HG02938 (cell line): ENCODE data around the gene PDK4.
"Not testable (repeated sequence)": the region's sequence is repeated elsewhere in the genome, so short reads cannot be mapped to it uniquely, and the experiment has no call there.

Experiments used
- ATAC-seq: cut with Tn5 transposase; IDR thresholded peaks from one replicate; pipeline ENCODE4 v1.9.1; 2021; ENCODE audit warnings: mild to moderate bottlenecking, moderate library complexity; ENCODE audit not compliant: unreplicated experiment

The PDK4 gene

DNA sequence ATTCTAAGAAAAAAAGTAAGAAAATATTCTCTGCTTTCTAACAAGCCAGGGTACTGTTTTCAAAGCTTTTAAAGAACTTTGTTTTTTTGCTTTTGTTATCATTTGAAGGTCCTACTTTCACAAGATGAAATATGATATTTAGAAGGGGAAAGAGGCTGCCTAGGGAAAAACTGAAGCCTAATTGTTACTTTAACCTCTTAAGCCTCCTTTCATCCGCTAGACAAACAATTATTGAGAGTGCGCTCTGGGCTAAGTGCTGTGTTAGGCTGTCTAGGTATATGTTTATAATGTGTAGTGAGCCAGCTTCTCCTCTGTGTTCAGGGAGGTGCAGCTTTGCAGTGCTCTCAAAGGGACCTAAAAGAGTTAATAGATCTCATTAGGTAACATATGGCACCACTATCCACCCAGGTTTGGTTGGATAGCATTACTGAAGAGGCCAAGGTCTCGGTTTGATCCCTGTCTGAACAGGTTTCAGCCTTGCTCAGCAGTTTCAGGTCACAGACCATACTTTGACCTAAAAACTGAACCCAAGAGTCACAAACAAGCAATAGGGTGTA is 17.9 kb downstream of the PDK4 start:
- ATAC-seq: no peak

DNA sequence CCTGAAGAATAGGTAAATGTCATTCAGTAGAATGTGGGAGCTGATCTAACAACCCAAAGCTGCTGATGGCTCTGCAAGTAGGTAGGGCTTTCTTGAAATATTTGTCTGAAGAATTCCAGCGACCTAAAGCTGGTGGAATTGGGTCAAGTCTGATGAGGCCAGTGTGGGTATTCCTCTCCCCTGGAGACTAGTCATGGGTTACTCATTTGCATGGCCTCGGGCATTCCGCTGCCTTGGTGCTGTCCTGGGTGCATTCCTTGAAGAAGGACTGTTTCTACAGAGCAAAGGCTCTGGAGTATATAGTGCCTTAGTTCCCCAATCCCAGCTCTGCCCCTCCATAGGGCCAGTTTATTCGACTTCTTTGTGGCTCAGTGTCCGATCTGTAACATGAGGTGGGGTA is 19.2 kb downstream of the PDK4 start:
- ATAC-seq: no peak

DNA sequence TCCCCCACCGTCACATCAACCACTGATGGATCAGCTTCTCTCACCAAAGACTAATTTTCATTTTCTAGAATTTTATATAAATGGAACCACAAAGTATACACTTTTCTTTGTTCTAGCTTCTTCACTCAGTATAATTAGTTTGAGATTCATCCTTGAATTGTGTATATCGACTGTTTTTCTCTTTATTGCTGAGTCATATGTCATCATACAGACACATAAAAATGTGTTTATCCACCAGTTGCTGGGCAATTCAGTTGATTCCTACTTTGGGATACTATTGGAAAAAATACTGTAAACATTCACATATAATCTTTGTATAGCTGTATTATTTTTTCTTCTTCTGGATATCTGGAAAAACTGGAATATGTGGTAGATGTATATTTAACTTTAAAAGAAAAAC is 26.6 kb downstream of the PDK4 start:
- ATAC-seq: no peak

DNA sequence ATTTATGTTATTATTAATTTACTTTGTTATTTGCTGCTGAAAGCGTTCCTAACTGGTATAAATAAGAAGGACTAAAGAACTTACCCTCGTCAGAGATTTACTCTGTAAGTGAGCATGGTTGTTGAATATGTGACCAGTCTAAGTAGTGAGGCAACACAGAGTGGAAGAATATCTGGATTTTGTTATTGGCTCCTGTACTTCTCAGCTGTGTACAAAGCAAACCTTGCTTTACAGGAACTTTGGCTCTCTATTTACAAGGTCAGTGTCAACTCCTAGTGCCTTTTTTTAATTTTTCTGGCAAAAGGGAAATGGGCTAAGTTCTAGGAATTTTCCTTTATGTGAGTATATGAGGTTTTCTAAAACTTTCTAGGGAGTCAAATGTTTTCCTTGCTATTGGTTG is 35.6 kb downstream of the PDK4 start:
- ATAC-seq: no peak

DNA sequence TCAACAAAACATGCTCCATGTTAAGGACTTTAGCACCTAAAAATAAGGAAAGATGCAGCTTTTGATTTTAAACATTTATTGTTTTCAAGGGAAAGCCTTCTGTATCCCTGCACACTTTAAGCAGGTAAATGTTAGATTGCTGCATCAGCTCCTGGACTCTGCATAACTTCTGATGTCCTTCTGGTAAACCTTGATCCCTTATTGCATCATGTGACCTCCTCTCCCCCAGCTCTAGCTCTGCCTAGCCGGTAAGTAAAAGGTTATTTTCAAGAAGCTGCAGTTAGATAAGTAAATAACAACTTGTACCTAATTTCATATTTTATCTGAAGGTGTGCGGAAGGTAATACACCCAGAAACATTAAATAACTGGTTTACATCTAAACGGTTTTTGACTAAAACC is 37.5 kb downstream of the PDK4 start:
- no peak for ATAC-seq

DNA sequence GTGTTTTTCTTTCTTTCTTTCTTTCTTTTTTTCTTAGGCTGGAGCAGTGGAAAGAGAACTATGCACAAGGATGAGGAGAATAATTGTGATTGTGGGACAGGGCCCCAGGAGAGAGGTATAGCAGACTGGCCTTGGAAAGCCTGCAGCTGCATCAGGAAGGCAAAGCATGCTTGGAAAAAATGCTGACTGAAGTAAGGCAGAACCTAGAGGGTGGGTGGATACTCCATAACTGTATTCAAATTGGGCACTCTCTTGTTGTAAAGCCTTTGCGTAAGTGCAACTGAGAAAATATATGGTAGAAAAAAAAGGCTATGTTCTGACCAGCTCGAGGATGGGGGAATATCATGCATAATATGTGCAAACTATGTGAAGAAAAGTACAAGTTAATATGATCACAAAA is 39.5 kb downstream of the PDK4 start:
- no peak for ATAC-seq

DNA sequence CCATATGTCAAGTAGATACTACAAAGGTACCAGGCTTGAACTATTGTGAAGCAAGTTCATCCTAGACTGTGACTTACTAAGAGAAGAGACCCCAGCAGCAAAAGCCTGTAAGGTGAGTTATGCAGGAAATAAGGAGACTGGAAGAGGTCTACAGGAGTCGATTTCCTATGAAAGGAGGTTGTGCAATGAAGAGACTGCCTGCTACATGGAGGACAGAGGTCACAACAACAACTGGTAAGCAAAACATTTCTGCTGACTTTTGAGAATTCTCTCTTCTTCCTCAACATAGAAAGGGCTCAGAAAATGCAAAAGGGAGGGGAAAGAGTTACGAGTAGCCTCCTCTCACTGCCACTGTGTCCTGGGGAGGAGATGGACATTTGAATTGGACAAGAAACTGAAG is 42.4 kb downstream of the PDK4 start:
- ATAC-seq: no peak

DNA sequence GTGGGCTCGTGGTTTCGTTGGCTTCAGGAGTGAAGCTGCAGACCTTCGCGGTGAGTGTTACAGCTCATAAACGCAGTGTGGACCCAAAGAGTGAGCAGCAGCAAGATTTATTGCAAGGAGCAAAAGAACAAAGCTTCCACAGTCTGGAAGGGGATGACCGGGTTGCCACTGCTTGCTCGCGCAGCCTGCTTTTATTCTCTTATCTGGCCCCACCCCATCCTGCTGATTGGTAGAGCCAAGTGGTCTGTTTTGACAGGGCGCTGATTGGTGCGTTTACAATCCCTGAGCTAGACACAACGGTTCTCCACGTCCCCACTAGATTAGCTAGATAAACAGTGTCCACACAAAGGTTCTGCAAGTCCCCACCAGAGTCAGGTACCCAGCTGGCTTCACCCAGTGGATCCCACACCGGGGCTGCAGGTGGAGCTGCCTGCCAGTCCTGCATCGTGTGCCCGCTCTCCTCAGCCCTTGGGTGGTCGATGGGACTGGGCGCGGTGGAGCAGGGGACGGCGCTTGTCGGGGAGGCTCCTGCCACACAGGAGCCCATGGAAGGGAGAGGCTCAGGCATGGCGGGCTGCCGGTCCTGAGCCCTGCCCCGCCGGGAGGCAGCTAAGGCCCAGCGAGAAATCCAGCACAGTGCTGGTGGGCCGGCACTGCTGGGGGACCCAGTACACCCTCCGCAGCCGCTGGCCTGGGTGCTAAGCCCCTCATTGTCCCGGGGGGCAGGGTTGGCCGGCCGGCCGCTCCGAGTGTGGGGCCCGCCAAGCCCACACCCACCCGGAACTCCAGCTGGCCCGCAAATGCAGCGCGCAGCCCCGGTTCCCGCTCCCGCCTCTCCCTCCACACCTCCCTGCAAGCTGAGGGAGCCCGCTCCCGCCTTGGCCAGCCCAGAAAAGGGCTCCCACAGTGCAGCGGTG is 44.0 kb downstream of the PDK4 start:
- not testable (repeated sequence) for ATAC-seq

DNA sequence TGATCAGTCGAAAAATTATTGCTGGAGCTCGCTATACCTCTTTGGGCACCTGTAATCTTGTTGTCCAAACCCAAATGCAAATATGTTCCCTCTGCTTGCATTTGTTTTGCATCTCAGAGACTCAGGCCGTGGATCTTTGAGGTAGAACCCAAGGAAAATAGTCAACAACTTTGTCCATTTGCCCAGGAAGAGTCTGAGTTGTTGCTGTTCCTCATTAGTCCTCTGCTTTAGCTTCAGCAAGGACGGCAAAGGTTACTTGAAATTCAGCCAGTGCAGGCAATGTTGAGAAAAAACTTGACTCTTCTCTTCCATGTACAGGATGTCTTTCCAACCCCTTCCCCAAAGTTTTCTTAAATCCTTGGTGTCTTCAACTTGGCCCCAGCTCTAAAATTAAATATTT is 45.8 kb downstream of the PDK4 start:
- ATAC-seq: no peak

DNA sequence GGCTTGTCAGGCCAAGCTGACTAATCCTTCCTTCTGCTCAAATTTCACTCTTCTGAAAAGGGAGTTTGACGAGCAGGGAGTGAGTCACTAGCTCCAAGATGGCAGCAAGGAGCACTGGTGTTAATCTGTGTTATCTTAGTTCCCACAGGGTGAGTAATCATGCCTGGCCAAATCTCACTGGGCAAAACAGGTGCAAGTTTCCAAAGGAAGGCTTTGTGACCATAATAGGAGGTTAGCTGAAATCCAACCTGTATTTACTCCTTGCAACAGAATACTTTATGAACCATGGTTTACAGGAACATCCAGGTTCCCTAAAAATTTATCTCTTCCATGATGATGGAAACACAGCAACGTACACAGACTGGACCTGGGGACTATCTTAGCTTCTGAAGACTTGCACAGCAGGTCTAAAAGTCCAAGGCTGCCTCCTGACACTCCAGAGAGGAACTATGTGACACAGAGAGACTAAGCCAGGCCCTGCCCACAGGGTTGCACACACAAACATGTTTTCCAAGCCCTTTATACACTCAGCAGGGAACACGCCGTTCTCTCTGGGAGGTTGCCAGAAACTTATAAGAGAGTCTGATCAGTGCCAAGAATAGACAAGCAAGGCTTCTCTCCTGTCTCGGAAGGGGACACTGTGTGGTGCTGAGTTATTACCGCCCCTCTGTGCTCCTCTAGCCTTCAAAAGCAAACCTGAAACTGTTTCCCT is 46.3 kb downstream of the PDK4 start:
- ATAC-seq: no peak

DNA sequence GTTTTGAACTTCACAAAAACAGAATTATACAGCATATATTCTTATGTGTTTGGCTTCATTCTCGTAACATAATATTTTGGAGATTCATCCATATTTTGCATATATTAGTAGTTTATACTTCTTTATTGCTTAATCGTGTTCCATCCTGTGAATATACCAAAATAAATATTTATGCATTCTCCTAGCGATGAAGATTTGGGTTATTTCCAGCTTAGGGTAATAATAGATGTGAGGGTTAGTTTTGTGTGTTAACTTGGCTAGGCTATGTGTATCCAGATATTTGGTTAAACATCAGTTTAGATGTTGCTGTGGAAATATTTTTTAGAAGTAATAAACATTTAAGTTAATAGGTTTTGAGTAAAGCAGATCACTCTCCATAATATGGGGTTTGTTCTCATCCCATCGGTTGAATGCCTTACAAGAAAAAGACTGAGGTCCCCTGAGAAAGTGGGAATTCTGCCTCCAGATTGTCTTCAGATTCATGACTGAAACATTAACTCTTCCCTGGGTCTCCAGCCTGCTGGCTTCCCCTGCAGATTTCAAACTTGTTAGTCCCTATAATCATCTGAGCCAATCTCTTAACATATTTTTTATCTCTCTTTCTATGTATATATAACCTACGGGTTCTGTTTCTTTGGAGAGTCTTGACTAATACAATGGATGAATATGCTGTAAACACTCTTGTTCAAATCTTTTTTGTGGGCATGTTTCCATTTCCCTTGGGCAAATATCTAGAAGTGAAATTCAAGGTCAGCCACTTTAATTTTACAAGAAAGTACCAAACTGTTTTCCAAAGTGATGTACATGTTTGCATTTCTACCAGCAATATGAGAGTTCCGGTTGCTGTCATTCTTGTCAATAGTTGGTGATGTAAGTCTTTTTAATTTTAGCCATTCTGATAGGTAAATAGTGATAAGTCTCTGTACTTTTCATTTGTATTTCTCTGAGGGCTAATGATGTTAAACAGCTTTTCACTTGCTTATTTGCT is 48.7 kb downstream of the PDK4 start:
- ATAC-seq: no peak

DNA sequence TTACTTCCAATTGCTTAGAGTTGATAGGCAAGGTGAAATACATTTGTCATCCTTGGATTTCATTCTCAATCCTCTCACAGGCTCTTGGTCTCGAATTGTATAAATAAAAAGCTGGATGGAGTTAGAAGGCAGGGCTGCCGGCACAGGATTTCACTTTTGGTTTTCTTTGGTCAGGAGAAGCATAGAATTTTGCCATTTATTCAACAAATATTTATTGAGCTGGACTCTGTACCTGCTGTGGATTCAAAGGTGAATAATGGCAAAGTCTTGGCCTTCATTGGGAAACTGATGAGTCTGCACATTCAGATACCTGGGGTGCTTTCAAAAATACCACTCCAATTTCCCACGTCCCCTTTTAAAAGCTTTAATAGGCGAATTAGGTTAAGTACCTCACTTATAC is 49.7 kb downstream of the PDK4 start:
- no peak for ATAC-seq

DNA sequence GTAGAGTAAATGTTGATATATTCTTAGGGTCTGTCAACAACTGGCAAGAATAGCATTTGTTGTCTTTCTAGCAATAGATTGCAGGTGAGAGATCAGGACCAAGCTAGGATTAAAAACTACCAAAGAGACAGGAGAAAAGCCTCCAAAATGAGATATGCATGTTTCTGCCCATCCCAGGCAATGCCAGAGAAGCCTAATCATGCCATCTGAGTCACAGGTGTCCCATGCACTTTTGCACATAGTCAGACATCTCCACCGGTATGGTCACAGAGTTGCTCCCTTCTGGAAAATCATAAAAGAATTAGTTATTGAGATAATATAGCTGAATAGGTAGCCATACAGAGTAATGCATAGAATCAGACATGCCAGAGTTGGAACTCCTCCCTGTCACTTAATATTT is 50.6 kb downstream of the PDK4 start:
- ATAC-seq: no peak

DNA sequence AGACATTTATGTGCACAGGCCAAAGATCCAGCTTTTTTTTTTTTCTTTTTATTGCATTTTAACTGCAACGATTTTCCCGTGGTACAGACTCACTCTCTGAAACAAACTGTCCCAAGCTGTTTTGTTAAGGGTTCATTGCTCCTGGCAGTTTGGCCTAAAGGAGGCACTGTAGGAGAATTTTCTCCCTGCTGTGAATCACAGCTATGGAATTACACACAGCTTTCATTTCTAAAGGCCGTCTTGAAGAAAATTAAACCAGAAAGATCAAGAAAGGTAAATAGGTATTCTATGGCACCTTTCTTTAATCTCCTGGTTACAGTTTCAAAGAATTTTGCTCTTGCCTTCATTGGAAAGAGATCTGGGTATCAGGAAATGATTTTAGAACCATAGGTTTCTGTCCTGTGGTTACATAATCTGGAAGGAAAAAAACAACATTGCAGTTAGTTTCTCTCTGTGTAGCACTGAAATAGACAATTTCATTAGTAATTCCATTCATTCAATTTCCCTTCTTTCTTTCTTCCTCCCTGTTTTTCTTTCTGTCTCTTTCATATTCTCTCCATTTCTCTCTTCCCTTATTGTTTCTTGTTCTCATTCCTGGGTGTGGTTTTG is 51.2 kb downstream of the PDK4 start:
- no peak for ATAC-seq

DNA sequence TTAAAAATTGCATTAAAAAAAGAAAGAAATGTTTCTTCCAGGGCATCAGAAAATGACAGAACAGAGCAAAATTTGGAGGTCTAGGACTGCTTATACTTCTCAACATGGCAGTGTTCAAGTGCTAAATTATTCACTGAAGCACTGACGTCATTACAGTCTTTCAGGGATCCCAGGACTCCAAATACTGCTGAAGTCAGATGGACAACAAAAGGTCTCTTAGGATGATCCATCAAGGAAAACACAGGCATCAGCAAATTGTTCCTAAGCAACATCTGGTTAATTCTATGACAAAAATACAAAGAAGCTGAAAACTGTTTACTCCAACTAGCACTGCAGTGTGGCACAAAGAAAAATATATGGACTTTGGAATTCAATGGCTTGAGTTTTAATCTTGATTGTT is 52.1 kb downstream of the PDK4 start:
- ATAC-seq: no peak

DNA sequence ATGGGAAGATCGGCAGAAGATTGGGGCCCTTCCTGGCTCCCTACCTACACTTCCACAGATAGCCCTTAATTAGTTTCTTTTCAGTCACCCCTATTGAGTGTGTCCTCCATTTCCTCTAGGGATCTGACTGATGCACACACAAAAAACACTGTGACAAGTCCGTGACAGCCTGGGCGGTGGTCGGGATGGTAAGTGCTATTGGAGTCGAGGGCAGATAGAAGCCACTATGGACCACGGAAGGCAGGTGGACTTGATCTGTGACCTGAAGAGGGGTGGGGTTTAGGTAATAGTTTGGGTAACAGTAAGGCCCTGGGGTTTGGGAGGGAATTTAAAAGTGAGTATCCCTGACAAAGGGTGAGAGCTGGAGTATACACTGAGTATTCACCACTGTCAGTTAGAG is 53.0 kb downstream of the PDK4 start:
- no peak for ATAC-seq

DNA sequence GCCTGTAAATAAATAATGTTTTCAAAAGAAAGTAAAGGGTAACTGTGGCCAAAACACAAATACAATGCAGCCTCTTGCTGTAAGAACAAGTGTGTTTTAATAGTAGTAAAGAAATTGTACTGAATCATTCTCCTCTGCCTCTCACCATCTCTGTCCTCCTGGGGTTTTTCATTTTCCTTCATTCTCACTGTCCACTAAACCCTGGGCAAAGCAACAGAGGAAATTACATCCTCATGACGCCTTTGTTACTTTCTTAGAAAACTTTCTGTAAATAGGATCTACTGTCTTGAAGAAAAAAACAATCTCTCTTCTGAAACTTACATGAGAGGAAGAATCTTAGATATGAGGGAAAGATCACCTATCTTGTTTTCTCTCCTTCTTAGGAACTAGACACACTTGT is 56.0 kb downstream of the PDK4 start:
- no peak for ATAC-seq

DNA sequence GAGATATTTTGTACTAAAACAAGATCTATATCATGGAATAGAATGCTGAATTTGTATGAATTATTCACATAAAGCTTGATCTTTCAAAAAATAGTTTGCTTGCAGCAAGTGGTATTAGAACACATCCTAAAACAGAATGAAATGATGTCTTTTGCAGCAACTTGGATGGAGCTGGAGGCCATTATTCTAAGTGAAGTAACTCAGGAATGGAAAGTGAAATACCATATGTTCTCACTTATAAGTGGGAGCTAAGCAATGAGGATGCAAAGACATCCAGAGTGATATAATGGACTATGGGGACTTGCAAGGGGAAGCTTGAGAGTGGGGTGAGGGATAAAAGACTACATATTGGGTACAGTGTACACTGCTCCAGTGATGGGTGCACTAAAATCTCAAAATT is 56.9 kb downstream of the PDK4 start:
- no peak for ATAC-seq

DNA sequence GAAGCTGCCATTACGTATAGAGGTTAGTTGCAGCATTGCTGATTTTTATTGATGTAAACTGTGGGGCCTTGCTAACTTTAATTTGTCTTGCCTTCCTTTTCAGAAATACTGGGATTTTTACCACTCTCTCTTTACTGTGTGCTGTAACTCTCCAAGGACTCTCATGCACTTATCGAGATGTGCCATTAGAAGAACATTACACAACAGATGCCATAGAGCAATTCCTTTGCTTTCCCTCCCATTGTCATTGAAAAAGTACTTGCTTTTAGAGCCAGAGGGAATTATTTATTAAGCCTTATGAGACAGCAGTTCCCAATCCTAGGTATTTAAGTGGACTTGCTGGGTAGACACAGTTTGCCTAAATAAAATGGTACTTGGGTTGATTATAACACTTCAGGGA is 58.8 kb downstream of the PDK4 start:
- no peak for ATAC-seq

DNA sequence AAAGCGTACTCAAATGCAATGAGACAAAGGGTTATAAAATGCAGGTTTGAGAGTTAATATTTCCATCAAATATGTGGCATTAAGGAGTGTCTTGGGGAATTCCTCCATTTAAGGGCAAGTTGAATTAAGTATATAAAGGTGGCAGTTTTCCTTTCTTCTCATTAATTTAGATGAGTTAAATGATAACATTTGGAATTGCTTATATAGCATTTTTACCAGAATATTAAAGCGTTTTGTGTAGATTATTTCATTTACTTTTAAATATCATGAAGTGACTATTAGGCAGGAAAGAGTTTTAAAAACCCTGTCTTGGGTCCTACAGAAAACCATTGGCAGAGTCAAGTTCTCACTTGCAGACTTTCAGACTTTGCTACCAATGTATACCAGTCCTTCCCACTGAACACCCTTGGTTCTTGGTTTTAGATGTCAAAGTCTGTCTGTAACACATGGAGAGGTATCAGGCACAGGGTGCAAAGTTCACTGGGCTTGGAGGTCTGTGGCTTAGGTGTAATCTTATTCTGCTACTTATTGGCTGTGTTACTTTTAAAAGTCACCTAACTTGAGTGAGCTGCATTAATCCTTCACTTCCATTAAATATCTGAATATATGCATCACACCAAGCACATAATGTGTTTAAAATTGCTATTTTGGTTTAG is 59.5 kb downstream of the PDK4 start:
- ATAC-seq: no peak
